Subcutaneous abdominal adipose tissue (tissue), 5 donors: ENCODE results near the gene RWDD2A.
"Not testable (repeated sequence)": the region's sequence is repeated elsewhere in the genome, so short reads cannot be mapped to it uniquely, and the experiment has no call there.

Experiments used
- H3K27ac ChIP-seq: one replicate; pipeline ENCODE4 v1.7.0; 2013; ENCODE audit warnings: low read depth, mild to moderate bottlenecking, inconsistent platforms, low read length, moderate library complexity
- H3K27me3 ChIP-seq, 5 donors: one replicate each; pipeline ENCODE4 v1.7.0; 2013; ENCODE audit warnings: low read length in 5 of 5, inconsistent platforms in 1 of 5; ENCODE audit not compliant: control insufficient read depth in 5 of 5, insufficient read depth in 4 of 5
- H3K36me3 ChIP-seq, 5 donors: one replicate each; pipeline ENCODE4 v1.7.0; 2013; ENCODE audit warnings: low read length in 5 of 5; ENCODE audit not compliant: control insufficient read depth in 5 of 5, insufficient read depth in 5 of 5
- H3K4me1 ChIP-seq, 5 donors: one replicate each; pipeline ENCODE4 v1.7.0; 2013; ENCODE audit warnings: low read length in 5 of 5, mild to moderate bottlenecking in 3 of 5, moderate library complexity in 1 of 5; ENCODE audit not compliant: control insufficient read depth in 5 of 5, insufficient read depth in 5 of 5
- H3K4me3 ChIP-seq, 5 donors: one replicate each; pipeline ENCODE4 v1.7.0; 2013; ENCODE audit warnings: low read length in 5 of 5, low read depth in 1 of 5
- H3K9ac ChIP-seq, 5 donors: one replicate each; pipeline ENCODE4 v1.7.0; 2013; ENCODE audit warnings: low read length in 5 of 5, mild to moderate bottlenecking in 4 of 5, moderate library complexity in 3 of 5
- H3K9me3 ChIP-seq, 5 donors: one replicate each; pipeline ENCODE4 v1.7.0; 2013; ENCODE audit warnings: low read length in 5 of 5; ENCODE audit not compliant: control insufficient read depth in 5 of 5
- donor health status: healthy.
- donor health status: healthy.
- donor health status: healthy.
- donor health status: healthy.
- donor health status: healthy.

Gene RWDD2A

GRCh38 chr6:83176246-83176645 lies 16.9 kb upstream of the RWDD2A start:
- H3K27ac ChIP-seq, result no peak overlapping the region
- no peaks in the 10 kb centered on the region for H3K9me3 ChIP-seq
- H3K36me3 ChIP-seq, result peaks cover 62 to 89% (median 76%) of the 10 kb centered on the region in 5 donors

DNA sequence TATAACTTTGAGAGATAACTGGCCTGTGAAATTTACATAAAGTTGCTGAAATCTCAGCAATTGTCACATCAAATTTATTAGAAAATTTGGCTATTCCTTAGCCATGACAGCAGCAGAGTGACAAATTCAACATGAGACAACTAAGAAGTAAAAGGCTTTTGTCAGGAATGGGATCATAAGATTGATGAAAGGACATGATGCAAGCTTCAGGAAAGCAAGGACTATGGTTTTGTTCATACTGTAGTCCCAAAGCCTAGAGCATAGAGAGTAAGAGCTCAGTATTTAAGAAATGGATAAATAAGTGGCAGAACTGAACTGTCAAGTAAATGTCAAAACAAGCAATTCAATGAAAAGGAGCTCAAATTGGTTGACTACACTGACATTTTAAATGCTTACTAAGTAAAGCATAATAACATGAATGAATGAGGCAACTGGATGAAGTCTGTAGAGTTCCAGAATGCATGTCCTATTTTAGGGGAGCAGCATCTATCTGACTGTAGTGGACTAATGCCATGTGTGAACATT lies 12.7 kb upstream of the RWDD2A start:
- Histone ChIP-seq H3K9me3 (no peaks in the 10 kb centered on the region), H3K9ac (no peak overlapping the region), H3K27ac (no peak overlapping the region), H3K4me1 (no peaks in the 10 kb centered on the region), H3K4me3 (no peak overlapping the region), H3K36me3 (peaks cover 53 to 75% (median 69%) of the 10 kb centered on the region in 5 donors), H3K27me3 (no peaks in the 10 kb centered on the region)

More at GRCh38 chr6:83176246-83176645, 16.9 kb upstream of the RWDD2A start:
- Histone ChIP-seq H3K4me1 (no peaks in the 10 kb centered on the region), H3K9ac (peak overlapping the region in 1 of 5 donors; percentile 62), H3K27me3 (no peaks in the 10 kb centered on the region), H3K4me3 (no peak overlapping the region)

GRCh38 chr6:83182114-83182513 lies 11.0 kb upstream of the RWDD2A start:
- H3K9ac ChIP-seq, result no peak overlapping the region
- peaks cover 0 to 1% (median 0%) of the 10 kb centered on the region in 5 donors for H3K4me1 ChIP-seq
- H3K4me3 ChIP-seq, result no peak overlapping the region
- peaks cover 56 to 69% (median 59%) of the 10 kb centered on the region in 5 donors for H3K36me3 ChIP-seq
- H3K27me3 ChIP-seq, result no peaks in the 10 kb centered on the region
- peak overlapping the region; percentile 76 for H3K27ac ChIP-seq
- no peaks in the 10 kb centered on the region for H3K9me3 ChIP-seq

DNA sequence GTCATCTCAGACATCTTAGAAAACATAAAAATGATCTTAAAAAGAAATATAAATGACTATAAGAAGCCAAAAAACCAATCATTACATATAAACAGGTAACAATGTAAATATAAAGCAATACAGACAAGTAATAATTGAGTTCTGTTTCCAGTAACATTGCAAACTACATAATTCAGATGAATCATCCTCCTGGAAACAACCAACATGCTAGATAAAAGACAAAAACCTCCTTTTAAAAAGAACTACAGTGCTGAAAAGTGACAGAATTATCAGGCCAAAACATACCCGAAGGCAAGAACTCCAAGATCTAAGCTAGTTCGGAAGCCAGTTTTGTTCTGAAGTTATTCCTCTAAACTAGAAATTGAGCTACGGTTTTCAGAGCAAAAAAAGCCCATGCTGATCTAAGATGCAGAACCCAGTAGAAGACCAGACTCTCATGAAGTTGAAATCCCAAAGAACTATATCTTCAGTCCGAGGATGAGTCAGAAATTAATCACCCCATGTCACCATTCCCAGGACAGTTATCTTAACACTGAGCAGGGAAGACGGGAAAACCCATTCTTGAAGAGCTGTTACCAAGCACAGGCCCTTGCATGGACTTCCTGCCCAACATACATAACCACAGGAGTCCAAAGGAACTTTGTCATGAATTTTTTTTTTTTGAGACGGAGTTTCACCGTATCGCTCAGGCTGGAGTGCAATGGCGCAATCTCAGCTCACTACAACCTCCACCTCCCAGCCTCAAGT lies 9.9 kb upstream of the RWDD2A start:
- Histone ChIP-seq H3K9ac (no peak overlapping the region), H3K27ac (peak overlapping the region; percentile 76), H3K4me3 (no peak overlapping the region), H3K4me1 (peaks cover 0 to 4% (median 0%) of the 10 kb centered on the region in 5 donors), H3K9me3 (no peaks in the 10 kb centered on the region), H3K27me3 (no peaks in the 10 kb centered on the region), H3K36me3 (peaks cover 49 to 60% (median 52%) of the 10 kb centered on the region in 5 donors)

GRCh38 chr6:83185096-83185495 lies 8.1 kb upstream of the RWDD2A start:
- Histone ChIP-seq H3K36me3 (peaks cover 44 to 57% (median 46%) of the 10 kb centered on the region in 5 donors), H3K9ac (no peak overlapping the region), H3K27ac (peak overlapping the region; percentile 76), H3K4me1 (peaks cover 0 to 8% (median 0%) of the 10 kb centered on the region in 5 donors), H3K4me3 (no peak overlapping the region), H3K27me3 (no peaks in the 10 kb centered on the region), H3K9me3 (no peaks in the 10 kb centered on the region)

- peaks cover 0 to 30% (median 16%) of the 10 kb centered on the region in 5 donors for H3K4me1 ChIP-seq
- H3K27me3 ChIP-seq, result no peaks in the 10 kb centered on the region
- H3K27ac ChIP-seq, result no peak overlapping the region
- no peak overlapping the region for H3K4me3 ChIP-seq
- no peaks in the 10 kb centered on the region for H3K9me3 ChIP-seq
- peaks cover 19 to 31% (median 23%) of the 10 kb centered on the region in 5 donors for H3K36me3 ChIP-seq
- no peak overlapping the region for H3K9ac ChIP-seq
Measured at GRCh38 chr6:83188501-83188900, 4.7 kb upstream of the RWDD2A start.

DNA sequence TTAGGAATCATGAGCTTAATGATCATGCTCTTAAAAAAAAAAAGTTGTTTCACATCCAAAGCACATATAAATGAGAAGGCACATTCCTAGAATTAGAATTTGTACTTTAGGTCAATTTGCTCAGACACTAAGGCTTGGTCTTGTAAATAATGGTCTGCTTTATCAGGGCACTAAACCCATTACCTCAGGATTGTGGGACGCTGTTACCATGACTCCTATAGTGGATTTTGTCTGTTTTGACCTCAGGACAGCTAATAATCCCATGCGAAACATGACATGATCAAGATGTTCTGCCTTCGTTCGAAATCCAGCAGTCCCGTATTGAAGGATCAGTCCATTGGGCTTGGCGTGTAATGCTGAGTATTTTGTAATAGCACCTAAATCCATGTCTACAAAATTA lies 2.5 kb upstream of the RWDD2A start:
- H3K9ac ChIP-seq, result peak overlapping the region in 2 of 5 donors; percentile 56 to 73
- no peaks in the 10 kb centered on the region for H3K27me3 ChIP-seq

DNA sequence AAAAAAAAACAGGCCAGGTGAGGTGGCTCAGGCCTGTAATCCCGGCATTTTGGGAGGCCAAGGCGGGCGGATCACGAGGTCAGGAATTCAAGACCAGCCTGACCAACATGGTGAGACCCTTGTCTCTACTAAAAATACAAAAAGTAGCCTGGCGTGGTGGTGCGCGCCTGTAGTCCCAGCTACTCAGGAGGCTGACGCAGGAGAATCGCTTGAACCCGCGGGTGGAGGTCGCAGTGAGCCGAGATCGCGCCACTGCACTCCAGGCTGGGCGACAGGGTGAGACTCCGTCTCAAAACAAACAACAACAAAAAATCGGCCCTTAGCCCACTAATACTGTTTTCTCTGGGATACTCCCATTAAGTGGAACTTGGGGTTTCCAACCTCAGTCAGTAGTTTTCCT lies 1.2 kb upstream of the RWDD2A start:
- peaks cover 0 to 37% (median 26%) of the 10 kb centered on the region in 5 donors for H3K4me1 ChIP-seq
- H3K27ac ChIP-seq, result peak overlapping the region; percentile 91
- H3K4me3 ChIP-seq, result peak overlapping the region; percentile 79 to 94 (median 94)
- H3K9me3 ChIP-seq, H3K27me3 ChIP-seq: not testable (repeated sequence)
- H3K9ac ChIP-seq, result peak overlapping the region; percentile 69 to 98 (median 92)
- H3K36me3 ChIP-seq, result peaks cover 4 to 18% (median 14%) of the 10 kb centered on the region in 5 donors

More for the DNA sequence above, 2.5 kb upstream of the RWDD2A start:
- Histone ChIP-seq H3K4me1 (peaks cover 0 to 37% (median 26%) of the 10 kb centered on the region in 5 donors), H3K27ac (peak overlapping the region; percentile 78), H3K36me3 (peaks cover 13 to 24% (median 14%) of the 10 kb centered on the region in 5 donors), H3K4me3 (peak overlapping the region in 1 of 5 donors; percentile 29), H3K9me3 (no peaks in the 10 kb centered on the region)

- Histone ChIP-seq H3K9ac (peak overlapping the region; percentile 69 to 98 (median 92)), H3K4me3 (peak overlapping the region; percentile 79 to 94 (median 94)), H3K36me3 (peaks cover 4 to 18% (median 14%) of the 10 kb centered on the region in 5 donors), H3K27ac (peak overlapping the region; percentile 91), H3K27me3 (no peaks in the 10 kb centered on the region), H3K4me1 (peaks cover 0 to 35% (median 23%) of the 10 kb centered on the region in 5 donors), H3K9me3 (no peaks in the 10 kb centered on the region)
Measured at GRCh38 chr6:83192456-83192855, 701 bp upstream of the RWDD2A start.
